ENCODE data around the gene MAP3K14. TPM values are rescaled to one million over a fixed set of nuclear protein-coding genes. Genes with fewer than 3 reads are reported as not detected.

MAP3K14 gene
- total RNA-seq, 1 experiment from 2014 or later, result 7.8 TPM

DNA sequence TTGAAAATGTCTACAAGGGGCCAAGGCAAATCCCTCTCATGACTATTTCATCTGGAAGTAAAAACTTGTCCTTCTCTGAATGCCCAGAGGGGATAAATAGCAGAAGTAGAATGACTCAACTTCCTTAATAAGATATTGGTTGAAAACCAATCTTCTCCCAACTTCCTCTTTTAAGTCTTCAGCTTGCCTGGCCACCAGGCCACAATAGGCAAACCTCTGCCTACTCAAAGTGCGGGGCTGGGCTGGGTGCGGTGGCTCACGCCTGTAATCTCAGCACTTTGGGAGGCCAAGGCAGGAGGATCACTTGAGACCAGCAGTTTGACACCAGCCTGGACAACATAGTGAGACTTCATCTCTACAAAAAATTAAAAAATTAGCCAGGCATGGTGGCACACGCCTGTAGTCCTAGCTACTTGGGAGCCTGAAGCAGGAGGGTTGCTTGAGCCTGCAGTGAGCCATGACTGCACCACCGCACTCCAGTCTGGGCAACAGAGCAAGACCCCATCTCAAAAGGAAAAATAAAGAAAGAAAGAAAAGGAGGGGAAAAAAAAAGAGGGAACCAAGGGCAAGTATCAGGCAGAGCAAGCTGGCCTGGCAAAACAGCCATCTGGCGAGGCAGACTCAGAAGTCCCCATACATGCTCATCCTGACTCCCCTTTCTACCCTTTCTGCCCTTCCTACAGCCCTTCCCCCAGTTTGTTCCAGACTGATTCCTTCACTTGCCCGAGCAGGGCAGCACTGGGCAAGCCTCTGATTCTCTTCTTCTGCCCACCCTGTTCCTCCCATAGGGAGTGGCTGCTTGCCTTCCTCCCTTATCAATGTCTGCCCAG is 20.6 kb downstream of the MAP3K14 start:
- Mint-ChIP-seq H3K4me1 (peaks cover 6 to 15% of the 10 kb centered on the region in 2 experiments), H3K4me3 (no peak overlapping the region), H3K27ac (peak overlapping the region in 1 of 3 experiments; percentile 74; a peak in 2 of 7 replicates), H3K36me3 (ENCODE audit: insufficient read depth in 1 of 3, low read depth in 3 of 3) (no peaks in the 10 kb centered on the region; a peak in 2 of 7 replicates), H3K27me3 (ENCODE audit: low read depth) (no peaks in the 10 kb centered on the region), H3K9me3 (no peaks in the 10 kb centered on the region)
- Histone ChIP-seq H3K4ac (ENCODE audit: low read depth, low read length) (no peak overlapping the region), H3K9me3 (ENCODE audit: control insufficient read depth, low read depth, low read length) (no peaks in the 10 kb centered on the region), H3T11ph (ENCODE audit: low read length) (no peak overlapping the region), H2BK20ac (ENCODE audit: low read depth, low read length, poor library complexity, severe bottlenecking) (no peak overlapping the region), H2BK5ac (ENCODE audit: insufficient read length, low read length) (no peak overlapping the region), H3K23me2 (ENCODE audit: insufficient read length, low read depth, low read length, poor library complexity, severe bottlenecking) (no peaks in the 10 kb centered on the region), H3K4me1 (ENCODE audit: insufficient read depth, low read length) (no peaks in the 10 kb centered on the region; the same call in 1 of the 2 replicates), H4K5ac (ENCODE audit: insufficient read length, low read depth, low read length) (no peak overlapping the region), H2BK12ac (ENCODE audit: insufficient read length, low read depth, low read length) (no peak overlapping the region), H2AFZ (ENCODE audit: low read length) (no peak overlapping the region), H3K9ac (ENCODE audit: extremely low read depth, insufficient read length, low read length) (no peak overlapping the region), H2BK120ac (ENCODE audit: low read depth, low read length, poor library complexity, severe bottlenecking) (no peak overlapping the region), H2BK15ac (ENCODE audit: low read depth, low read length) (no peak overlapping the region), H3K23ac (ENCODE audit: insufficient read length, low read depth, low read length) (no peak overlapping the region), H3K56ac (ENCODE audit: insufficient read length, low read depth, low read length) (no peak overlapping the region), H3K27me3 (ENCODE audit: insufficient read depth, low read length) (no peaks in the 10 kb centered on the region), H4K91ac (ENCODE audit: insufficient read length, low read depth, low read length) (no peak overlapping the region), H4K20me1 (ENCODE audit: control insufficient read depth, insufficient read depth, insufficient read length) (no peaks in the 10 kb centered on the region), H2AK5ac (ENCODE audit: insufficient read length, low read length) (no peak overlapping the region), H3K79me2 (ENCODE audit: insufficient read depth, low read length) (no peaks in the 10 kb centered on the region; the same call in 1 of the 2 replicates), H3K14ac (ENCODE audit: insufficient read depth, low read length) (no peak overlapping the region), H3K27ac (ENCODE audit: insufficient read length, low read depth, low read length) (no peak overlapping the region), H3K18ac (ENCODE audit: insufficient read length, low read depth, low read length) (no peak overlapping the region), H3K79me1 (ENCODE audit: insufficient read depth, low read depth, low read length, poor library complexity, severe bottlenecking) (no peaks in the 10 kb centered on the region), H3K4me2 (ENCODE audit: insufficient read depth, insufficient read length, low read length) (no peak overlapping the region), H4K8ac (replicated peaks; ENCODE audit: insufficient read length, low read depth, low read length) (no peak overlapping the region)
- no CpG with 5 or more reads among the region's 7 CpGs for WGBS (ENCODE audit: extremely low coverage, insufficient read length, low lambda C conversion rate)
- TF ChIP-seq, protein P1, sequence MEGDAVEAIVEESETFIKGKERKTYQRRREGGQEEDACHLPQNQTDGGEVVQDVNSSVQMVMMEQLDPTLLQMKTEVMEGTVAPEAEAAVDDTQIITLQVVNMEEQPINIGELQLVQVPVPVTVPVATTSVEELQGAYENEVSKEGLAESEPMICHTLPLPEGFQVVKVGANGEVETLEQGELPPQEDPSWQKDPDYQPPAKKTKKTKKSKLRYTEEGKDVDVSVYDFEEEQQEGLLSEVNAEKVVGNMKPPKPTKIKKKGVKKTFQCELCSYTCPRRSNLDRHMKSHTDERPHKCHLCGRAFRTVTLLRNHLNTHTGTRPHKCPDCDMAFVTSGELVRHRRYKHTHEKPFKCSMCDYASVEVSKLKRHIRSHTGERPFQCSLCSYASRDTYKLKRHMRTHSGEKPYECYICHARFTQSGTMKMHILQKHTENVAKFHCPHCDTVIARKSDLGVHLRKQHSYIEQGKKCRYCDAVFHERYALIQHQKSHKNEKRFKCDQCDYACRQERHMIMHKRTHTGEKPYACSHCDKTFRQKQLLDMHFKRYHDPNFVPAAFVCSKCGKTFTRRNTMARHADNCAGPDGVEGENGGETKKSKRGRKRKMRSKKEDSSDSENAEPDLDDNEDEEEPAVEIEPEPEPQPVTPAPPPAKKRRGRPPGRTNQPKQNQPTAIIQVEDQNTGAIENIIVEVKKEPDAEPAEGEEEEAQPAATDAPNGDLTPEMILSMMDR (conservative IDR thresholded peaks at IDR 0.05), result no peak
- no peak for DNase-seq
